CMK (cell line): Measurements from ENCODE around the gene CARHSP1.
"Not testable (repeated sequence)": the region's sequence is repeated elsewhere in the genome, so short reads cannot be mapped to it uniquely, and the experiment has no call there.

Experiments used
- DNase-seq: peaks from one replicate; pipeline ENCODE4 v3.0.0-alpha.2; 2010; ENCODE audit warnings: low read depth

CARHSP1 gene

GRCh38 chr16:8868416-8869211 lies at the start of gene CARHSP1:
CARHSP1 (minus strand) TSS chr16:8869006; CDS start chr16:8859328, 9,678 bp downstream.
- DNase-seq: peak; percentile 83

- not testable (repeated sequence) for DNase-seq
Measured at GRCh38 chr16:8917336-8917735, 48.5 kb upstream of the CARHSP1 start.

- DNase-seq: no peak
Measured at GRCh38 chr16:8916541-8917225, 47.9 kb upstream of the CARHSP1 start.

- DNase-seq: no peak
Measured at GRCh38 chr16:8915722-8916301, 47.0 kb upstream of the CARHSP1 start.

GRCh38 chr16:8914098-8914497 lies 45.3 kb upstream of the CARHSP1 start:
- no peak for DNase-seq

- DNase-seq: no peak
Measured at GRCh38 chr16:8912793-8913192, 44.0 kb upstream of the CARHSP1 start.

GRCh38 chr16:8910811-8911210 lies 42.0 kb upstream of the CARHSP1 start:
- DNase-seq: no peak

GRCh38 chr16:8908810-8909468 lies 40.1 kb upstream of the CARHSP1 start:
- no peak for DNase-seq

- DNase-seq: no peak
Measured at GRCh38 chr16:8907096-8907495, 38.3 kb upstream of the CARHSP1 start.

- DNase-seq: no peak
Measured at GRCh38 chr16:8905795-8906591, 37.2 kb upstream of the CARHSP1 start.

- DNase-seq: no peak
Measured at GRCh38 chr16:8905168-8905762, 36.5 kb upstream of the CARHSP1 start.

GRCh38 chr16:8904018-8904430 lies 35.2 kb upstream of the CARHSP1 start:
- DNase-seq: no peak

GRCh38 chr16:8903004-8903403 lies 34.2 kb upstream of the CARHSP1 start:
- DNase-seq: no peak

GRCh38 chr16:8901320-8901861 lies 32.6 kb upstream of the CARHSP1 start:
- DNase-seq: no peak

- no peak for DNase-seq
Measured at GRCh38 chr16:8900343-8900742, 31.5 kb upstream of the CARHSP1 start.

GRCh38 chr16:8899709-8900317 lies 31.0 kb upstream of the CARHSP1 start:
- DNase-seq: no peak

- DNase-seq: no peak
Measured at GRCh38 chr16:8898660-8899318, 30.0 kb upstream of the CARHSP1 start.

GRCh38 chr16:8894736-8895334 lies 26.0 kb upstream of the CARHSP1 start:
- no peak for DNase-seq

GRCh38 chr16:8893976-8894690 lies 25.3 kb upstream of the CARHSP1 start:
- DNase-seq: no peak
